GM10266 (cell line): ENCODE measurements around the gene MCL1.

Experiments
- DNase-seq: peaks from one replicate; pipeline ENCODE4 v3.0.0; 2012; ENCODE audit errors: extremely low spot score
- TF ChIP-seq, protein P1 (sequence below): IDR thresholded peaks from 2 replicates; pipeline ENCODE4 v1.5.1; 2012; ENCODE audit warnings: mild to moderate bottlenecking, low read depth; ENCODE audit not compliant: control insufficient read depth, insufficient read depth; ENCODE audit errors: missing control alignments

The MCL1 gene

GRCh38 chr1:150551784-150552127 lies 27.7 kb downstream of the MCL1 start:
- TF ChIP-seq, protein P1, sequence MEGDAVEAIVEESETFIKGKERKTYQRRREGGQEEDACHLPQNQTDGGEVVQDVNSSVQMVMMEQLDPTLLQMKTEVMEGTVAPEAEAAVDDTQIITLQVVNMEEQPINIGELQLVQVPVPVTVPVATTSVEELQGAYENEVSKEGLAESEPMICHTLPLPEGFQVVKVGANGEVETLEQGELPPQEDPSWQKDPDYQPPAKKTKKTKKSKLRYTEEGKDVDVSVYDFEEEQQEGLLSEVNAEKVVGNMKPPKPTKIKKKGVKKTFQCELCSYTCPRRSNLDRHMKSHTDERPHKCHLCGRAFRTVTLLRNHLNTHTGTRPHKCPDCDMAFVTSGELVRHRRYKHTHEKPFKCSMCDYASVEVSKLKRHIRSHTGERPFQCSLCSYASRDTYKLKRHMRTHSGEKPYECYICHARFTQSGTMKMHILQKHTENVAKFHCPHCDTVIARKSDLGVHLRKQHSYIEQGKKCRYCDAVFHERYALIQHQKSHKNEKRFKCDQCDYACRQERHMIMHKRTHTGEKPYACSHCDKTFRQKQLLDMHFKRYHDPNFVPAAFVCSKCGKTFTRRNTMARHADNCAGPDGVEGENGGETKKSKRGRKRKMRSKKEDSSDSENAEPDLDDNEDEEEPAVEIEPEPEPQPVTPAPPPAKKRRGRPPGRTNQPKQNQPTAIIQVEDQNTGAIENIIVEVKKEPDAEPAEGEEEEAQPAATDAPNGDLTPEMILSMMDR, result no peak
- DNase-seq, result no peak

- DNase-seq, result no peak
- TF ChIP-seq, protein P1, result no peak
Observed at GRCh38 chr1:150551051-150551783, 28.2 kb downstream of the MCL1 start.

DNA sequence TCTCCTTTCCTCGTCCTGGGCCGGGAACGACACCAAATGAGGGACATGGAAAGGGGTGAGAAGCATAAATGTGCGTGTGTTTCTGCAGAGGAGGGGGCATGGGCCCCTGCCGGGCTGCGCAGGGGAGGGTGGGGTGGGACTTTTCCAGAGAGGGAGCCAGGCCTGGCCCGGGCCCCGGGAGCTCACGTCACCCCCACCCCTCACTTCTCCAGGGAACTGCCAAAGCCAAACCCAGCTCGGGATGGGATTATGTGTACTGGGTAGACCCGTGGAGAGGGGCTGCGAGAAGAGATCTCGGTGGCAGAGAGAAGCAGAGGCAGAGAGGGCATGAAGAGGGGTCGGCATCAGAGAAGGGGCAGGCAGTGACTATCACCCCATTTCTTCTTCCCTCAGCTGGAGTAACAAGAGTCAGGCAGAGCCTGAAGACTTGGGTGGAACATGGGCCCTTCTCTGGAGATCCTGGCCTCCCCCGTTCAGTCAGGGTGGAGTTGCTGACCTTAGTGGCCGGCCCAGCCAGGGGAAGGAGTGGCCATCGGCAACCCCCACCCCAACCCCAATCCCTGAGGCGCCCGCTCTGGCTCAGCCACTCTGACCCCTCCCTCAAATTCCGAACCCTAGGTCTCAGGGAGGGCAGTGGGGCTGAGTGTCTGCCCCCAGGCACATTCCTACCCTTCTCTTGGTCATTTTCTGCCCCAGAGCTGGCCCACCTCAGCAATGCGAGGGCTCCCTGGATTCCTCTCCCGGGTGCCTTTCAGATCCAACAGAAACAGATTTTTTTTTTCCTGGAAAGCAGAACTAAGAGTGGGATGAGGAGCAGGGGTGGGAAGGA lies 29.0 kb downstream of the MCL1 start:
- DNase-seq, result no peak
- TF ChIP-seq, protein P1, result no peak

DNA sequence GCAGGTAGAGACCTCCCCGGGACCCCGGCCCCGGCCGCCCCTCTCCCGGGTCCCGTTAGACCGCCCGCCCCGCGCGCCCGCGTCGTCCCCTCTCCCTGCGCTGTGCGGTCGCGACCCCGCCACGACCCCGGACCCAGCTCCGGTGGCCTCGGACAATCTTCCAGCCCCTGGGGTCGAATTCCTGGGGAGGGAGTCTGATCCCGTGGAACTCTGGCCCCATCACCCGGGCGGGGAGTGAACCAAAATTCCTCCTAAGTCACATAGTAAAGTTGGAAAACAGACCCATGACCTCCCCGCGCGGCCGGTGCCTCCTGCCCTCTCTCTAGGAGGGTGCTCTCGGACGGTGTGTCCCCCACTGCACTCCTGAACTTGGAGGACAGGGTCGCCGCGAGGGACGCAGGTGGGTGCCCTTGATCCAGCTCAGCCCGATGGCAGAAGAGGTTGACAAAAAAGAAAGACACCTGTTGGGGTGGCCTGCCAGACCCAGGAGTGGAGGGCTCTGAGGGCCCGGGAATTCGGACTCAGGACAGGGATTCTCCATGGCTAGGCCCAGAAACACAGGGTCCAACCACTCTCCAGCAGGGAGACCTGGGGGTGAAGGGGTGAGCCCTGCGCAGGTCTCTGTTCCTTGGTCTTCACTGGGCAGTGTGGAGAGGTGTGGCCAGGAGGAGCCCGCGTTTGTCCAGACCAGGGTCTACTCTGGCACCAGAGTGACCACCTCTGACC lies 29.8 kb downstream of the MCL1 start:
- DNase-seq, result no peak
- TF ChIP-seq, protein P1, result no peak

DNA sequence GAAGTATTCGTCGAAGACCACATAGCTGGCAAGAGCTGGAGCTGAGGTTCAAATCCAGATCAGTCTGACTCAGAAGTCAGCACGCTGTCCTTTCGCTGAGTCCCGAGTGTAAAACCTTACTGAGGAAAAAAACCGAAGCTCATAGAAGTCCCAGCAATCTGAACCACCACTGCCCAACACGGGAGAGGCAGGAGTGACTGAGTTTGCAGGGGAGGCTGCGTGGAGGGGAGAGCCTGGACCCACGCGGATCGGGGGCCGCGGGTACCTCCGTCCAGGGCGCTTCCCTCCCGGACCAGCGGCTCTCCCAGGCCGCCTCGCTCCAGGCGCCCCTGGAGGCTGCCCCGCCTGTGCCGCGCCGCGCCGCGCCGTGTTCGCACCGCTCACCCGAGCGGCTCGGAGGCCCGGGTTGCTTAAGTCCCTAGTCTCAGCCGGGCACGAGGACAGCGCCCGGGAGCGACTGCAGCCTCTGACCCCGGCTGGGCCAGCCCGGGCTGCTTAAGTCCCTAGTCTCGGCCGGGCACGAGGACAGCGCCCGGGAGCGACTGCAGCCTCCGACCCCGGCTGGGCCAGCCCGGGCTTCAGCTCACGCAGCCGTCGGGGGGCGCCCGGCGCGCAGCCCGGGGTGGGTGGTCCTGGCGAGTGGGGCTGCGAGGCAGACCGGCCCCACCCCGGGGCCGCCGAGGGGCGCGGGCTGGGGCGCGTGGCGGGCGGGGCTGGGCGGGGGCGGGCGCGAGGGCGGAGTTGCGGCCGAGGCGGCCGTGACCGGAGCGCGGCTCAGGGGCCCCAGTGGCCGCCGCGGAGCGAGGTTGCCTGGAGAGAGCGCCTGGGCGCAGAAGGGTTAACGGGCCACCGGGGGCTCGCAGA lies 30.5 kb downstream of the MCL1 start, which contains the start of gene ADAMTSL4:
Gene ADAMTSL4, plus strand, starts transcription at position 777 of the 864 bp plus-strand sequence. CDS start 2,881 bp downstream, outside the sequence.
- peak; percentile 84 for DNase-seq
- TF ChIP-seq, protein P1, result peak; percentile 19

DNA sequence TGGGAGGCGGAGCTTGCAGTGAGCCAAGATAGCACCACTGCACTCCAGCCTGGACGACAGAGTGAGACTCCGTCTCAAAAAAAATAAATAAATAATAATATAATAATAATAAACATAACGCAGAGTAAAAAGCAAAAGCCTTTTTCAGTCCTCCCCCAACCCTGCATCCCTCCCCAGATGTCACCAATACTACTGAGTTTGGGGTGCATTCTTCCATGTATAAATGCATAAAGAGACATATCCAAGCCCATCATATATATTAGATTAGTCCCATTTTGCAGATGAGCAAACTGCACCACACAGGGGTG lies 31.1 kb downstream of the MCL1 start:
- TF ChIP-seq, protein P1, result no peak
- no peak for DNase-seq
